ENCODE data around the gene EDN3.
"Not testable (repeated sequence)": the region's sequence is repeated elsewhere in the genome, so short reads cannot be mapped to it uniquely, and the experiment has no call there.

Gene EDN3

GRCh38 chr20:59342023-59342957 lies 41.9 kb downstream of the EDN3 start:
- TF ChIP-seq POLR2A (IDR thresholded peaks at IDR 0.05; ENCODE audit: low read depth, low read length) (no peak), TAF1 (IDR thresholded peaks at IDR 0.05; ENCODE audit: borderline replicate concordance, low read depth, low read length) (no peak), POLR2AphosphoS5 (IDR thresholded peaks at IDR 0.05; ENCODE audit: low read depth, low read length) (no peak)
- FAIRE-seq = no peak
- no peak for DNase-seq (ENCODE audit: insufficient read length)

- TF ChIP-seq POLR2A (IDR thresholded peaks at IDR 0.05; ENCODE audit: low read depth, low read length) (no peak), POLR2AphosphoS5 (IDR thresholded peaks at IDR 0.05; ENCODE audit: low read depth, low read length) (no peak), TAF1 (IDR thresholded peaks at IDR 0.05; ENCODE audit: borderline replicate concordance, low read depth, low read length) (no peak)
- no peak for FAIRE-seq
- no peak for DNase-seq (ENCODE audit: insufficient read length)
These were observed 45.6 kb downstream of the EDN3 start for GRCh38 chr20:59346061-59346460.

- DNase-seq (ENCODE audit: insufficient read length) (no peak), FAIRE-seq (no peak)
- TF ChIP-seq TAF1 (IDR thresholded peaks at IDR 0.05; ENCODE audit: borderline replicate concordance, low read depth, low read length) (no peak), POLR2A (IDR thresholded peaks at IDR 0.05; ENCODE audit: low read depth, low read length) (no peak), POLR2AphosphoS5 (IDR thresholded peaks at IDR 0.05; ENCODE audit: low read depth, low read length) (no peak)
These were observed 48.9 kb downstream of the EDN3 start for GRCh38 chr20:59349277-59349676.

- FAIRE-seq (no peak), DNase-seq (ENCODE audit: insufficient read length) (no peak)
- TF ChIP-seq TAF1 (IDR thresholded peaks at IDR 0.05; ENCODE audit: borderline replicate concordance, low read depth, low read length) = no peak
- TF ChIP-seq POLR2A (IDR thresholded peaks at IDR 0.05; ENCODE audit: low read depth, low read length) = no peak
- TF ChIP-seq POLR2AphosphoS5 (IDR thresholded peaks at IDR 0.05; ENCODE audit: low read depth, low read length) = no peak
These were observed 50.1 kb downstream of the EDN3 start for GRCh38 chr20:59350330-59351156.

GRCh38 chr20:59351157-59352040 lies 51.0 kb downstream of the EDN3 start:
- DNase-seq (ENCODE audit: insufficient read length) = no peak
- FAIRE-seq = no peak
- TF ChIP-seq POLR2AphosphoS5 (IDR thresholded peaks at IDR 0.05; ENCODE audit: low read depth, low read length) (no peak), TAF1 (IDR thresholded peaks at IDR 0.05; ENCODE audit: borderline replicate concordance, low read depth, low read length) (no peak), POLR2A (IDR thresholded peaks at IDR 0.05; ENCODE audit: low read depth, low read length) (no peak)

GRCh38 chr20:59352541-59352940 lies 52.1 kb downstream of the EDN3 start:
- no peak for DNase-seq (ENCODE audit: insufficient read length)
- FAIRE-seq = no peak
- TF ChIP-seq TAF1 (IDR thresholded peaks at IDR 0.05; ENCODE audit: borderline replicate concordance, low read depth, low read length) = no peak
- TF ChIP-seq POLR2AphosphoS5 (IDR thresholded peaks at IDR 0.05; ENCODE audit: low read depth, low read length) = no peak
- no peak for TF ChIP-seq POLR2A (IDR thresholded peaks at IDR 0.05; ENCODE audit: low read depth, low read length)

GRCh38 chr20:59352990-59353389 lies 52.6 kb downstream of the EDN3 start:
- FAIRE-seq (no peak), DNase-seq (ENCODE audit: insufficient read length) (no peak)
- no peak for TF ChIP-seq TAF1 (IDR thresholded peaks at IDR 0.05; ENCODE audit: borderline replicate concordance, low read depth, low read length)
- TF ChIP-seq POLR2AphosphoS5 (IDR thresholded peaks at IDR 0.05; ENCODE audit: low read depth, low read length) = no peak
- no peak for TF ChIP-seq POLR2A (IDR thresholded peaks at IDR 0.05; ENCODE audit: low read depth, low read length)

- FAIRE-seq (no peak), DNase-seq (ENCODE audit: insufficient read length) (no peak)
- TF ChIP-seq POLR2AphosphoS5 (IDR thresholded peaks at IDR 0.05; ENCODE audit: low read depth, low read length) (no peak), TAF1 (IDR thresholded peaks at IDR 0.05; ENCODE audit: borderline replicate concordance, low read depth, low read length) (no peak), POLR2A (IDR thresholded peaks at IDR 0.05; ENCODE audit: low read depth, low read length) (no peak)
These were observed 54.0 kb downstream of the EDN3 start for GRCh38 chr20:59354460-59354859.

GRCh38 chr20:59355242-59355641 lies 54.8 kb downstream of the EDN3 start:
- DNase-seq (ENCODE audit: insufficient read length) (no peak), FAIRE-seq (no peak)
- TF ChIP-seq POLR2AphosphoS5 (IDR thresholded peaks at IDR 0.05; ENCODE audit: low read depth, low read length) = no peak
- no peak for TF ChIP-seq TAF1 (IDR thresholded peaks at IDR 0.05; ENCODE audit: borderline replicate concordance, low read depth, low read length)
- no peak for TF ChIP-seq POLR2A (IDR thresholded peaks at IDR 0.05; ENCODE audit: low read depth, low read length)

DNA sequence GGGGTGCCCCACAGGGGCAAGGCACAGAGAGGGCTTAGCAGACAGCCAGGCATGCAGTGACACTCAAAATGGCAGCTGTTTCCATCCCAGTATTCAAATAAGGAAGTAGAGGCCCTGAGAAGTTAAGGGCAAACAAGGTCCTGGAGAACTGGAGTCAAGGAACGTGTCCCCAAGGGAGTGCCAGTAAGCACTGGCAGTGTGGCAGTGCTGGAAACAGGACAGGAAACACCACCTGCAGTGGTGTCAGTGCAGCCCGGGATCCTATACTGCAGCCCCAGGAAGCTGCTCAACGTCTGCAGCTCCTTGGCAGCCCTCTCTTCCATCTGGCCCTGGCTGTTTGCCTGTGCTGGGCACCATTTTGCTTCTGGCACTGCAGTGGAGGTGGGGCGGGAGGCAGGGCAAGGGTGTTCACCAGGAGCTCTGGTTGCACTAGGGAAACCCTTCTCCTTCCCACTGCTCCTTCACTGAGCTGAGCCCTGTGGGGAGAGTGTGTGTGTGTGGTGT lies 56.3 kb downstream of the EDN3 start:
- TF ChIP-seq POLR2AphosphoS5 (IDR thresholded peaks at IDR 0.05; ENCODE audit: low read depth, low read length) = no peak
- no peak for TF ChIP-seq TAF1 (IDR thresholded peaks at IDR 0.05; ENCODE audit: borderline replicate concordance, low read depth, low read length)
- TF ChIP-seq POLR2A (IDR thresholded peaks at IDR 0.05; ENCODE audit: low read depth, low read length) = no peak
- DNase-seq (ENCODE audit: insufficient read length) = no peak
- FAIRE-seq = no peak

DNA sequence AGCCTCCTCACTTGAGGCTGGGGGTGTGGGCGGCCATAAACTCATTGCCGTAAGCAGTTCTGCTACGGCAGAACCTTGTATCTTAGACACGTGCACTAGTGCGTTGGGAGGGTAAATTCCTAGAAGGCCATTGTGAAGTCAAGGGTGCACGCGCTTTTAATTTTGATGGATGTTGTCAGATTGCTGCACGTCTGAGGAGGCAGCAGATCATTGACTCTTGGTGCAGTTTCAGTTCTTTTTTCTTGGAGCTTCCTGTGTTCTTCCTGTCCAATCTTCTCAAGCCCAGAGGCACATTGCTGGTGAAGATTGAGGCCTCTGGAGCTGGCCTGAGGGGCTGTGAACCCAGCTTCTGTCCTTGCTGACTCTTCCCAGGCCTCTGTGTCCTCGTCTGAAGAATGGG lies 58.4 kb downstream of the EDN3 start:
- peak; percentile 33 for FAIRE-seq
- not testable (repeated sequence) for DNase-seq (ENCODE audit: insufficient read length)

All from GM12892 (cell line).